BJ (cell line): Measurements from ENCODE around the gene KRT20. TPM values are rescaled to one million over a fixed set of nuclear protein-coding genes. Genes with fewer than 3 reads are reported as not detected.
A peak's percentile ranks its signal among the peaks of the same experiment; 100 is the strongest.

Source experiments
- CTCF ChIA-PET: fragments of 350-600 bp; formaldehyde crosslinking; extraction: SDS; loops from one replicate; lab custom pipeline; 2021; ENCODE audit warnings: antibody characterized with exemption, inconsistent platforms; lab: Yijun Ruan, JAX
- POLR2A ChIA-PET: fragments of 300-600 bp; sonication (Branson Sonifier 250); formaldehyde crosslinking; extraction: SDS; loops from one replicate; lab custom pipeline; 2021; ENCODE audit warnings: antibody characterized with exemption; lab: Charles Lee
- DNase-seq: peaks from one replicate; pipeline ENCODE4 v3.0.0-alpha.2; 2011; ENCODE audit warnings: low read depth
- H3K27me3 ChIP-seq: 2 replicates; pipeline ENCODE4 v1.6.0; 2011; ENCODE audit warnings: low read length; ENCODE audit not compliant: control insufficient read depth, insufficient read depth
- H3K36me3 ChIP-seq: 2 replicates; pipeline ENCODE4 v1.5.1; 2011; ENCODE audit warnings: low read length; ENCODE audit not compliant: control insufficient read depth, insufficient read depth
- H3K4me3 ChIP-seq: 2 replicates; pipeline ENCODE4 v1.5.1; 2011; ENCODE audit warnings: low read depth, mild to moderate bottlenecking, control low read depth, low read length
- polyA plus RNA-seq: library from polyadenylated mRNA; depleted of rRNA; stranded (reverse); fragments of >200 nt; gene quantifications from 2 replicates; pipeline ENCODE4 v1.2.3, GENCODE V29; 2011
- TF ChIP-seq, protein P1 (sequence below): IDR thresholded peaks from 2 replicates; pipeline ENCODE4 v1.5.1; 2011; ENCODE audit warnings: low read depth, mild to moderate bottlenecking, control low read depth, inconsistent platforms, low read length, moderate library complexity; ENCODE audit not compliant: insufficient read depth

KRT20 gene
- polyA plus RNA-seq, 1 experiment = not detected

DNA sequence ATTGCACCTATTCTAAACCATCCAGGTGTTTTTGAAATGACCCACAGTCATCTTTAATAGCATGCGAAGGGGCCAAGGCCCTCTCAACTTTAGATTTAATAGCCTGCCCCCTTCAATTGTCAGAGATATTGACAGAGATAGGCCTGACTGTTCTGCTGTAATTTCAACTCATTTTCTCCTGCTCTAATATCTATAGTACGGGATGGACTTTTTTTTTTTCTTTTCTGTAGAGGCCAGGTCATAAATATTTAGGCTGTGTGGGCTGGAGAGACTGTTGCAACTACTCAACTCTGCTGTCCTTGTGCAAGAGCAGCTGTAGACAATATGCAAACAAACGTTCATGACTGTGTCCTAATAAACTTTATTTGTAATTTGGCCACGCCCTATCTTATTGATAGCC, 24.7 kb upstream of the KRT20 start:
- CTCF ChIA-PET = interaction anchor here (0.6 to 5.9 kb wide), 26 partner anchors 37 to 757 kb away, joined by 3 to 35 read pairs (median 6); partner anchors contain the start of gene KRTAP2-4

DNA sequence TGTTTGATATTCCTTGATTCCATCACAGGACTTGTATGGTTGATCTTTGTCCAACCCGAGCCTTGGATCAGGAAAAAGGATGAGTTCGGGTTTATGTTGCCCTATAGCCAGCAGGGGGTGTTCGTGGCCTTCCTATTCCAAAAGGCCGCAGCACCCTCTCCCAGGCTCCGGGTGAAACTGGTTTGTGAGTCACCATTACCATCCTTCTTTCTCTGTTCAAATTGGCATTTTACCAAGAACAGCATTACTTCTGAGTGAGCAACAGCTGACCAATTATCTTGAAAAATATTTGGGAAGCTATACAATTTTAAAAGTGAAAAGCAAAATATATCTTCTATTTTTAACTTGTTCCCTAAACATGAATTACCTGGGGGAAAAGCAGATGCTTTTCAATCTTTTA, 24.3 kb upstream of the KRT20 start:
- Histone ChIP-seq H3K27me3 (no peaks in the 10 kb centered on the region), H3K36me3 (no peaks in the 10 kb centered on the region), H3K4me3 (no peak overlapping the region)
- POLR2A ChIA-PET = interaction anchor here (0.6 kb wide), 1 partner anchor 406 kb away, joined by 3 read pairs; no protein-coding TSS in a partner anchor
- DNase-seq = peak; percentile 83
- CTCF ChIA-PET = interaction anchor here (0.6 to 5.9 kb wide), 27 partner anchors 38 to 758 kb away, joined by 3 to 35 read pairs (median 5); partner anchors contain the start of gene KRTAP2-4
- TF ChIP-seq, protein P1, sequence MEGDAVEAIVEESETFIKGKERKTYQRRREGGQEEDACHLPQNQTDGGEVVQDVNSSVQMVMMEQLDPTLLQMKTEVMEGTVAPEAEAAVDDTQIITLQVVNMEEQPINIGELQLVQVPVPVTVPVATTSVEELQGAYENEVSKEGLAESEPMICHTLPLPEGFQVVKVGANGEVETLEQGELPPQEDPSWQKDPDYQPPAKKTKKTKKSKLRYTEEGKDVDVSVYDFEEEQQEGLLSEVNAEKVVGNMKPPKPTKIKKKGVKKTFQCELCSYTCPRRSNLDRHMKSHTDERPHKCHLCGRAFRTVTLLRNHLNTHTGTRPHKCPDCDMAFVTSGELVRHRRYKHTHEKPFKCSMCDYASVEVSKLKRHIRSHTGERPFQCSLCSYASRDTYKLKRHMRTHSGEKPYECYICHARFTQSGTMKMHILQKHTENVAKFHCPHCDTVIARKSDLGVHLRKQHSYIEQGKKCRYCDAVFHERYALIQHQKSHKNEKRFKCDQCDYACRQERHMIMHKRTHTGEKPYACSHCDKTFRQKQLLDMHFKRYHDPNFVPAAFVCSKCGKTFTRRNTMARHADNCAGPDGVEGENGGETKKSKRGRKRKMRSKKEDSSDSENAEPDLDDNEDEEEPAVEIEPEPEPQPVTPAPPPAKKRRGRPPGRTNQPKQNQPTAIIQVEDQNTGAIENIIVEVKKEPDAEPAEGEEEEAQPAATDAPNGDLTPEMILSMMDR = peak; percentile 75

More for the DNA sequence above, 24.7 kb upstream of the KRT20 start:
- no peaks in the 10 kb centered on the region for H3K27me3 ChIP-seq
- POLR2A ChIA-PET = interaction anchor here (0.6 kb wide), 2 partner anchors 223 to 405 kb away, joined by 3 read pairs; no protein-coding TSS in a partner anchor
- TF ChIP-seq, protein P1 = no peak
- no peaks in the 10 kb centered on the region for H3K36me3 ChIP-seq
- DNase-seq = peak; percentile 73
- H3K4me3 ChIP-seq = no peak overlapping the region

DNA sequence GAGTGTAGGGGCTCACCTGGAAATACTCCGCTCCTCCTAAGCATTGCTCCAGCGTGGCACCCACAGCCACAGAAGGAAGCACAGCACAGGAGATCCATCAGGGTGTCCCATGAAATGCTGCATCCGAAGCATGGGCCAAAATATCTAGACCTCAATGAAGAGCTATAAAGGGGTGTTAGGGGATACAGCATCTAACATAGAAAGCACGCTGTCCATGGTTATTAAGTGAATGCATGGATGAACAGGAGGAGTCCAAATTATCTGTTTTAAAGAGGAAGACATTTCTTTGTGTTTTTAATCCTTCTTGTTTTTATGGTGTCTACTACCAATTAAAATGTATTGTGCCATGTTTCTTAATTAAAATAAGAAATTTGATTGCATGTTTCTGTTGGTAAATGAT, 21.6 kb upstream of the KRT20 start:
- Histone ChIP-seq H3K27me3 (no peaks in the 10 kb centered on the region), H3K36me3 (no peaks in the 10 kb centered on the region), H3K4me3 (no peak overlapping the region)
- ChIA-PET CTCF (interaction anchor here (0.9 to 5.9 kb wide), 6 partner anchors 51 to 759 kb away, joined by 3 to 32 read pairs (median 6); no protein-coding TSS in a partner anchor), POLR2A (no interaction called here)
- DNase-seq = no peak
- TF ChIP-seq, protein P1 = no peak

DNA sequence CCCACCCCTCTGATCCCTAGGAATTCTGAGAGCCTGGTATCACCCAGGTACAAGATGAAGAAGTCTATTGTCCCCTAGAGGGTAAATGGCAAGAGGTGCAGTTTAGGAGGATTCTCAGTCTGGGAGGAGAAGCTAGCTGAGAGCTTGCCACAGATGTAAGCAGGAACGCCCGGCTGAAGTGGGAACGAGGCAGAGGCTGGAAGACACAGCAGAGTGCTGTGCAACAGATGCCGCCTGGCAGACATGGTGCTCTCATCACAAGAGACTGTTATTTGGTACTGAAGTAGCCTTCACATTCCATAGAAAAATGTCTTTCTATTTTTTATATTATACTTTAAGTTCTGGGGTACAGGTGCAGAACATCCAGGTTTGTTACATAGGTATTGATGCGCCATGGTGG, 20.3 kb upstream of the KRT20 start:
- H3K36me3 ChIP-seq = no peaks in the 10 kb centered on the region
- TF ChIP-seq, protein P1 = no peak
- CTCF ChIA-PET = interaction anchor here (1.1 to 1.2 kb wide), 2 partner anchors 48 to 743 kb away, joined by 3 to 4 read pairs; no protein-coding TSS in a partner anchor
- DNase-seq = no peak
- H3K4me3 ChIP-seq = no peak overlapping the region
- H3K27me3 ChIP-seq = no peaks in the 10 kb centered on the region
- POLR2A ChIA-PET = no interaction called here

DNA sequence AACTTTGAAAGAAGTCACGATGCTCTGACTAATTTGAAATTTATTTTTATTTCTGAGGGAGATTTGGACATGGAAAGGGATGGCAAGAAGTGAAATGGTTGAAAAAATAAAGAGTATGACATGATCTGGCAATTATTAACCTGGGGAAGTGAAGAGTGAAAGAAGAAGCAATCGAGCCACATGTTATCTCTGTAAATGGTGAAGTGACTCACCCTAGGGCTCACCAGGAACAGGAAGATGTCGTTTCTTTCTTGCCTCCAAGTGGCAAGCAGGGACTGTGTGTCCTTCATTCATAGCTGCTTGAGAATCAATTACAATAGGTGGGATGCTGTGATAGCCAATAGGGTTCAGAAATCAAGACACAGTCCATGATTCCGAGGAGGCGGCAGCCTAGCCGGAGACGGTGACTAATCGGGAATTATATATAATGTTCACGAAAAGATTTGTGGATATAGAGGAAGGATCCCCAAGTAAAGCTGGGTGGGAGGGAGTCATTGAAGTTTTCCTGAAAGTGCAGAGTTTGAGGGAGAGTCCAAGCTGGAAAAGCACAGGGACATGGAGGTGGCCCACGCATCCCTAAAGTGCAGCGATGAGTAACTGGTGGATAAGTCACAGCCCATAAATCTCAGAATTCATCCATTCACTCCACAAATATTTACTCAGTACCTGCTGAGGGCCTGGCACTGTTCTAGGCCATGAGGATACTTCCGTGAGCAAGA, 18.2 kb upstream of the KRT20 start:
- POLR2A ChIA-PET = no interaction called here
- H3K4me3 ChIP-seq = no peak overlapping the region
- H3K36me3 ChIP-seq = no peaks in the 10 kb centered on the region
- DNase-seq = peak; percentile 53
- TF ChIP-seq, protein P1 = no peak
- H3K27me3 ChIP-seq = no peaks in the 10 kb centered on the region
- CTCF ChIA-PET = interaction anchor here (0.7 to 2.2 kb wide), 6 partner anchors 29 to 745 kb away, joined by 3 to 8 read pairs (median 4); no protein-coding TSS in a partner anchor
